ENCODE measurements around the gene FAM171A1. TPM values are rescaled to one million over a fixed set of nuclear protein-coding genes. Genes with fewer than 3 reads are reported as not detected.

Gene FAM171A1
- total RNA-seq, 1 donor from 2014 or later, result 2.9 TPM

GRCh38 chr10:15167411-15168290, 203.4 kb downstream of the FAM171A1 start:
- DNase-seq (ENCODE audit: low spot score), result peak; percentile 50
- H3K9me3 Mint-ChIP-seq, result no peaks in the 10 kb centered on the region
- peak overlapping the region; percentile 98 for H3K4me3 Mint-ChIP-seq (ENCODE audit: low read depth)
- H3K4me1 Mint-ChIP-seq (ENCODE audit: low read depth), result peaks cover 53% of the 10 kb centered on the region
- intact Hi-C loops (cut with micrococcal nuclease), result loop anchor here (1.0 to 5.0 kb wide), 8 partner anchors 21 to 289 kb away; partner anchors contain the start of genes FAM171A1, MEIG1, RPP38 and SUV39H2
- H3K27me3 Mint-ChIP-seq (ENCODE audit: low read depth), result no peaks in the 10 kb centered on the region
- H3K27ac Mint-ChIP-seq, result peak overlapping the region; percentile 95
- peaks cover 27% of the 10 kb centered on the region for H3K36me3 Mint-ChIP-seq (ENCODE audit: low read depth)

DNA sequence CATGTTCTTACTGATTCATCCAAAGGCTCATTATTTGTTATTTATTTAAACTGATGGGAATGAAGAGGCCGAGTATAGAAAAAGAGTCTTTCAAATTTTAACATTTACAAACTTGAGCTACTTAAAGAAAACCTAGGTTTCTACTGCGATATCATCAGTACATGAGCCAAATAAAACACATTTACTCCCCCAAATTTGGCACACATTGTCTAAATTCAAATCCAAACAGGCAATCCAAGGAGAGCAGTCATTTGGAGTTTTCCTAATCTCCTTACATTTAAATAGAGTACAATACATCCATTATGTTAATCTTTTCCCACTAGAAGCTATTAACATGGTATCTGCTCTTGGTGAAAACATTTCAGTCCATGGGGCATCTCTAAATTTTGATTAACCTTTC, 204.8 kb downstream of the FAM171A1 start:
- intact Hi-C loops (cut with micrococcal nuclease), result loop anchor here (5.0 kb wide), 2 partner anchors 86 to 206 kb away; partner anchors contain the start of gene FAM171A1
- H3K27me3 Mint-ChIP-seq (ENCODE audit: low read depth), result no peaks in the 10 kb centered on the region
- peaks cover 27% of the 10 kb centered on the region for H3K36me3 Mint-ChIP-seq (ENCODE audit: low read depth)
- H3K4me1 Mint-ChIP-seq (ENCODE audit: low read depth), result peaks cover 52% of the 10 kb centered on the region
- peak overlapping the region; percentile 98 for H3K4me3 Mint-ChIP-seq (ENCODE audit: low read depth)
- DNase-seq (ENCODE audit: low spot score), result no peak
- H3K27ac Mint-ChIP-seq, result no peak overlapping the region
- no peaks in the 10 kb centered on the region for H3K9me3 Mint-ChIP-seq

DNA sequence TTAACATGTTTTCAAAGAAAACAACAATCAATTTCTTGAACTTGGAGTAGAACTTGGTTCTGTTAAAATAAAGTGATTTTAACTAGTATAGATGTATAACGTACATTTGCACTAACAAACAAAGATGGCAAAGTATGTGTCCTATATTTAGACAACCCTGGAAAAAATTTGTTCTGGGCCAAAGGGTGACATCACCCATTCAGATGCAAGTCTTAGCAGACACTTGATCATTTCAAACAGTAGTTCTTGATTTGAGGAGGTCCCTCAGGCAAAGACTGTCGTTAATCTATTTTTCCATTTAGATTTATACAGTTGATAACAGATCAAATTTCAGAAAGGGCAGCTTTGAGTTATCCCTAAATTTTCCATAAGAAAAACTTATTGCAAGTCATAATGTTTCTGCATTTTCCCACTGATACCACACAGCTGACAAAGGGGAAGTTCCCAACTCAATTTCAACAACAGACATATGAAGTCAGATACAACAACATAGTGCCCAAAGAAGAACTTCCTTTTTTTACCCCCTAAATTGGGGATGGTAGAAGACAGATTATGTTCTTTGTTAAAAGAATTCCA, 207.7 kb downstream of the FAM171A1 start:
- no peaks in the 10 kb centered on the region for H3K9me3 Mint-ChIP-seq
- no peak overlapping the region for H3K4me3 Mint-ChIP-seq (ENCODE audit: low read depth)
- H3K36me3 Mint-ChIP-seq (ENCODE audit: low read depth), result peaks cover 33% of the 10 kb centered on the region
- H3K27ac Mint-ChIP-seq, result no peak overlapping the region
- no peaks in the 10 kb centered on the region for H3K27me3 Mint-ChIP-seq (ENCODE audit: low read depth)
- DNase-seq (ENCODE audit: low spot score), result no peak
- H3K4me1 Mint-ChIP-seq (ENCODE audit: low read depth), result peaks cover 40% of the 10 kb centered on the region
- intact Hi-C loops (cut with micrococcal nuclease), result no loop called here

Other genes starting within 250 kb of the FAM171A1 start
- 34.5 and 37.6 TPM in 2 replicates for gene NMT2, start 202.6 kb downstream of the FAM171A1 start, total RNA-seq